H1 (cell line): ENCODE measurements around the gene LY6G6F.

Experiments used
- CTCF ChIP-seq, 3 experiments: IDR thresholded peaks; 1 replicate in 2 of 3; 2 replicates in 1 of 3; pipeline versions ENCODE4 v1.5.1 to v1.6.1; 2011; ENCODE audit warnings: low read length in 3 of 3, mild to moderate bottlenecking in 3 of 3, inconsistent platforms in 2 of 3, low read depth in 1 of 3, moderate library complexity in 1 of 3; ENCODE audit not compliant: insufficient read depth in 1 of 3; ENCODE audit errors: control extremely low read depth in 1 of 3
- EP300 ChIP-seq, 2 experiments: IDR thresholded peaks; 1 replicate in 1 of 2; 2 replicates in 1 of 2; pipeline ENCODE4 v1.6.1; 2011 to 2012; ENCODE audit warnings: low read depth in 2 of 2, low read length in 2 of 2, mild to moderate bottlenecking in 2 of 2, borderline replicate concordance in 1 of 2, inconsistent platforms in 1 of 2, moderate library complexity in 1 of 2
- EZH2 ChIP-seq: fragments of 200-600 bp; sonication (generic); IDR thresholded peaks from 2 replicates; pipeline ENCODE4 v1.7.1; 2012; ENCODE audit warnings: low read depth, mild to moderate bottlenecking, moderate library complexity, low read length, inconsistent platforms; ENCODE audit not compliant: severe bottlenecking
- SUZ12 ChIP-seq: fragments of 200-600 bp; sonication (generic); IDR thresholded peaks from 2 replicates; pipeline ENCODE4 v1.6.1; 2012; ENCODE audit warnings: mild to moderate bottlenecking, inconsistent platforms, low read length, moderate library complexity, mixed read lengths
- YY1 ChIP-seq: IDR thresholded peaks from 2 replicates; pipeline ENCODE4 v1.6.1; 2011; ENCODE audit warnings: low read depth, mild to moderate bottlenecking, low read length

GRCh38 chr6:31669676-31670075, 37.0 kb upstream of the LY6G6F start, which contains the start of gene LY6G5B:
- TF ChIP-seq CTCF (IDR thresholded peaks at IDR 0.05; ENCODE audit: control extremely low read depth in 1 of 3, insufficient read depth in 1 of 3, low read depth in 1 of 3, low read length in 3 of 3) = no peak
- TF ChIP-seq EP300 (IDR thresholded peaks at IDR 0.05; ENCODE audit: borderline replicate concordance in 1 of 2, low read depth in 2 of 2, low read length in 2 of 2) = no peak
- no peak for TF ChIP-seq EZH2
- no peak for TF ChIP-seq SUZ12
- TF ChIP-seq YY1 = no peak
